SK-N-SH treated with all-trans-retinoic acid at 6 μM for 48 hours (cell line): ENCODE results near the gene PIK3R1.

ENCODE experiments used
- ATAC-seq: fragments of 200-7000 bp; cut with Tn5 transposase; 3 replicates; pipeline ENCODE4 v1.9.1; 2020; ENCODE audit warnings: mild to moderate bottlenecking, moderate library complexity
- BACH2 ChIP-seq: fragments of 250-450 bp; sonication (Bioruptor Pico); IDR thresholded peaks from 2 replicates; pipeline ENCODE4 v1.9.0; 2021; ENCODE audit warnings: mild to moderate bottlenecking, borderline replicate concordance
- CSDC2 ChIP-seq: fragments of 250-450 bp; sonication (Bioruptor Pico); IDR thresholded peaks from 2 replicates; pipeline ENCODE4 v1.5.0; 2020; ENCODE audit warnings: mild to moderate bottlenecking, moderate library complexity
- ESRRG ChIP-seq: fragments of 250-450 bp; sonication (Bioruptor Pico); IDR thresholded peaks from 2 replicates; pipeline ENCODE4 v1.6.1; 2021; ENCODE audit warnings: mild to moderate bottlenecking
- GLIS3 ChIP-seq: fragments of 250-450 bp; sonication (Bioruptor Pico); IDR thresholded peaks from 2 replicates; pipeline ENCODE4 v1.5.0; 2020; ENCODE audit warnings: mild to moderate bottlenecking, moderate library complexity
- ISL1 ChIP-seq: fragments of 250-450 bp; sonication (Bioruptor Pico); IDR thresholded peaks from 2 replicates; pipeline ENCODE4 v2.1.2; 2022; ENCODE audit warnings: mild to moderate bottlenecking, moderate library complexity
- OSR1 ChIP-seq: fragments of 250-450 bp; sonication (Bioruptor Pico); IDR thresholded peaks from 2 replicates; pipeline ENCODE4 v1.8.0; 2022; ENCODE audit warnings: moderate library complexity, mild to moderate bottlenecking, inconsistent platforms
- PPARA ChIP-seq: fragments of 250-450 bp; sonication (Bioruptor Pico); IDR thresholded peaks from 2 replicates; pipeline ENCODE4 v1.5.0; 2020; ENCODE audit warnings: mild to moderate bottlenecking, borderline replicate concordance
- RARB ChIP-seq: fragments of 250-450 bp; sonication (Bioruptor Pico); IDR thresholded peaks from 2 replicates; pipeline ENCODE4 v1.8.0; 2021; ENCODE audit warnings: mild to moderate bottlenecking, moderate library complexity
- ZC3H10 ChIP-seq: fragments of 250-450 bp; sonication (Bioruptor Pico); IDR thresholded peaks from 2 replicates; pipeline ENCODE4 v1.5.1; 2021; ENCODE audit warnings: mild to moderate bottlenecking, moderate library complexity
- ZFP3 ChIP-seq: fragments of 250-450 bp; sonication (Bioruptor Pico); IDR thresholded peaks from 2 replicates; pipeline ENCODE4 v1.5.0; 2020; ENCODE audit warnings: mild to moderate bottlenecking, moderate library complexity
- ZFP30 ChIP-seq: fragments of 450-650 bp; formaldehyde crosslinking; IDR thresholded peaks from 2 replicates; pipeline ENCODE4 v1.5.0; 2022; ENCODE audit warnings: mild to moderate bottlenecking, moderate library complexity
- ZNF565 ChIP-seq: fragments of 450-650 bp; formaldehyde crosslinking; conservative IDR thresholded peaks from 2 replicates; pipeline ENCODE4 v1.5.0; 2020; ENCODE audit warnings: low read depth, mild to moderate bottlenecking, moderate library complexity
- ZNF70 ChIP-seq: fragments of 450-650 bp; formaldehyde crosslinking; IDR thresholded peaks from 2 replicates; pipeline ENCODE4 v1.5.0; 2020; ENCODE audit warnings: mild to moderate bottlenecking, moderate library complexity
- ZNF8 ChIP-seq: fragments of 450-650 bp; formaldehyde crosslinking; IDR thresholded peaks from 2 replicates; pipeline ENCODE4 v1.5.0; 2020; ENCODE audit warnings: mild to moderate bottlenecking, moderate library complexity
- TF ChIP-seq, protein P1 (sequence below): fragments of 250-450 bp; sonication (Bioruptor Pico); IDR thresholded peaks from 2 replicates; pipeline ENCODE4 v1.5.1; 2020; ENCODE audit warnings: low read depth, mild to moderate bottlenecking, moderate library complexity
- TF ChIP-seq, protein P2 (sequence below): fragments of 250-450 bp; sonication (Bioruptor Pico); IDR thresholded peaks from 2 replicates; pipeline ENCODE4 v1.8.0; 2021; ENCODE audit warnings: low read depth, mild to moderate bottlenecking, moderate library complexity, borderline replicate concordance
- TF ChIP-seq, protein P3 (sequence below): fragments of 250-450 bp; sonication (Bioruptor Pico); IDR thresholded peaks from 2 replicates; pipeline ENCODE4 v1.5.1; 2021; ENCODE audit warnings: mild to moderate bottlenecking, moderate library complexity
- TF ChIP-seq, protein P4 (sequence below): fragments of 250-450 bp; sonication (Bioruptor Pico); IDR thresholded peaks from 2 replicates; pipeline ENCODE4 v1.5.0; 2020; ENCODE audit warnings: mild to moderate bottlenecking, moderate library complexity

PIK3R1 gene

DNA sequence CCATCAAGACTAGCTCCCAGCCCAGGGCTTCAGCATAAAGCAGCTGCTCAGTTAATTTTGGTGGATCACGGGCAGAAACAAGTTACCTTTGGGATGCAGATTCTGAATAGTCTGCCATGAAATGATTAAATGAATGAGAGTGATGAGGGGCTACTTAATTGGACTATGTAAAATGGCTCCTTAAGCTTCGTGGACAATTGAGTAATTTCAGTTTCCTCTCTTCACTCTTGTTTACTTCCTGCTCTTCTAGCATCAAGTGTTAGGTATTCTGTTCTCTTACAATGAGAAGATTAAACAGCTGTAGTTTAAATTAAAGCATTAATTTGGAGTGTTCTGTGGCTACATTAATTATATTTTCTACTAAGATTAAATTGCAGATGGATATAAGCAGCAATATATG lies 28.1 kb downstream of the PIK3R1 start:
- no peak for TF ChIP-seq GLIS3 (CRISPR knock-in tag)
- TF ChIP-seq CSDC2 (CRISPR knock-in tag), result no peak
- no peak for TF ChIP-seq ZFP3 (CRISPR knock-in tag)
- TF ChIP-seq ISL1 (CRISPR knock-in tag), result no peak
- TF ChIP-seq ZNF8 (CRISPR knock-in tag), result no peak
- TF ChIP-seq, protein P1, sequence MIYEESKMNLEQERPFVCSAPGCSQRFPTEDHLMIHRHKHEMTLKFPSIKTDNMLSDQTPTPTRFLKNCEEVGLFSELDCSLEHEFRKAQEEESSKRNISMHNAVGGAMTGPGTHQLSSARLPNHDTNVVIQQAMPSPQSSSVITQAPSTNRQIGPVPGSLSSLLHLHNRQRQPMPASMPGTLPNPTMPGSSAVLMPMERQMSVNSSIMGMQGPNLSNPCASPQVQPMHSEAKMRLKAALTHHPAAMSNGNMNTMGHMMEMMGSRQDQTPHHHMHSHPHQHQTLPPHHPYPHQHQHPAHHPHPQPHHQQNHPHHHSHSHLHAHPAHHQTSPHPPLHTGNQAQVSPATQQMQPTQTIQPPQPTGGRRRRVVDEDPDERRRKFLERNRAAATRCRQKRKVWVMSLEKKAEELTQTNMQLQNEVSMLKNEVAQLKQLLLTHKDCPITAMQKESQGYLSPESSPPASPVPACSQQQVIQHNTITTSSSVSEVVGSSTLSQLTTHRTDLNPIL (CRISPR knock-in tag), result no peak
- no peak for TF ChIP-seq ESRRG (CRISPR knock-in tag)
- no peak for TF ChIP-seq ZNF565 (CRISPR knock-in tag)
- TF ChIP-seq, protein P2, sequence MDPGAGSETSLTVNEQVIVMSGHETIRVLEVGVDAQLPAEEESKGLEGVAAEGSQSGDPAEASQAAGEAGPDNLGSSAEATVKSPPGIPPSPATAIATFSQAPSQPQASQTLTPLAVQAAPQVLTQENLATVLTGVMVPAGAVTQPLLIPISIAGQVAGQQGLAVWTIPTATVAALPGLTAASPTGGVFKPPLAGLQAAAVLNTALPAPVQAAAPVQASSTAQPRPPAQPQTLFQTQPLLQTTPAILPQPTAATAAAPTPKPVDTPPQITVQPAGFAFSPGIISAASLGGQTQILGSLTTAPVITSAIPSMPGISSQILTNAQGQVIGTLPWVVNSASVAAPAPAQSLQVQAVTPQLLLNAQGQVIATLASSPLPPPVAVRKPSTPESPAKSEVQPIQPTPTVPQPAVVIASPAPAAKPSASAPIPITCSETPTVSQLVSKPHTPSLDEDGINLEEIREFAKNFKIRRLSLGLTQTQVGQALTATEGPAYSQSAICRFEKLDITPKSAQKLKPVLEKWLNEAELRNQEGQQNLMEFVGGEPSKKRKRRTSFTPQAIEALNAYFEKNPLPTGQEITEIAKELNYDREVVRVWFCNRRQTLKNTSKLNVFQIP (CRISPR knock-in tag), result no peak
- no peak for TF ChIP-seq ZNF70
- TF ChIP-seq ZC3H10 (CRISPR knock-in tag), result no peak
- no peak for TF ChIP-seq BACH2 (CRISPR knock-in tag)
- TF ChIP-seq ZFP30 (CRISPR knock-in tag), result no peak
- no peak for TF ChIP-seq OSR1 (CRISPR knock-in tag)
- no peak for TF ChIP-seq PPARA (CRISPR knock-in tag)
- no peak for TF ChIP-seq RARB (CRISPR knock-in tag)
- TF ChIP-seq, protein P3, sequence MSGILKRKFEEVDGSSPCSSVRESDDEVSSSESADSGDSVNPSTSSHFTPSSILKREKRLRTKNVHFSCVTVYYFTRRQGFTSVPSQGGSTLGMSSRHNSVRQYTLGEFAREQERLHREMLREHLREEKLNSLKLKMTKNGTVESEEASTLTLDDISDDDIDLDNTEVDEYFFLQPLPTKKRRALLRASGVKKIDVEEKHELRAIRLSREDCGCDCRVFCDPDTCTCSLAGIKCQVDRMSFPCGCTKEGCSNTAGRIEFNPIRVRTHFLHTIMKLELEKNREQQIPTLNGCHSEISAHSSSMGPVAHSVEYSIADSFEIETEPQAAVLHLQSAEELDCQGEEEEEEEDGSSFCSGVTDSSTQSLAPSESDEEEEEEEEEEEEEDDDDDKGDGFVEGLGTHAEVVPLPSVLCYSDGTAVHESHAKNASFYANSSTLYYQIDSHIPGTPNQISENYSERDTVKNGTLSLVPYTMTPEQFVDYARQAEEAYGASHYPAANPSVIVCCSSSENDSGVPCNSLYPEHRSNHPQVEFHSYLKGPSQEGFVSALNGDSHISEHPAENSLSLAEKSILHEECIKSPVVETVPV (CRISPR knock-in tag), result no peak
- ATAC-seq, result no peak

DNA sequence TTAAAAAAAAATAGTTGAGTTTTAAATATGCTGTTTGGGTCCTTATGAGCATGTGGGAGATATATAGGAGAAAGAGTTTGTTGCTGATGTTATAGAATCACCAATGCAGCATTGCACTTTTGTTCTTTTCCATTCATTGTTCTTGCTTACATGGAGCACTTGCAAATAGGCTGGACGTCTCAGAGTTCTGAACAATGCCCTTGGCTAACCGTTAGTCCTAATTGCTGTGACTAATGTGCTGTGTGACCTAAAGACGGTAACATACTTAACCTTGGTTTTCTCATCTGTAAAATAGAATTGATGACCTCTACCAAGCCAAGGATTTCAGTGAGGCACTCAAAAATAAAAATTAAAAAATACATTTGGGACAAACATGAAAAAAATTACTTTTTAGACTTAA lies 29.8 kb downstream of the PIK3R1 start:
- TF ChIP-seq, protein P1 (CRISPR knock-in tag), result no peak
- TF ChIP-seq ESRRG (CRISPR knock-in tag) (no peak), ZNF8 (CRISPR knock-in tag) (no peak), ZFP3 (CRISPR knock-in tag) (no peak), OSR1 (CRISPR knock-in tag) (no peak), ZFP30 (CRISPR knock-in tag) (no peak), ISL1 (CRISPR knock-in tag) (no peak)
- TF ChIP-seq, protein P4, sequence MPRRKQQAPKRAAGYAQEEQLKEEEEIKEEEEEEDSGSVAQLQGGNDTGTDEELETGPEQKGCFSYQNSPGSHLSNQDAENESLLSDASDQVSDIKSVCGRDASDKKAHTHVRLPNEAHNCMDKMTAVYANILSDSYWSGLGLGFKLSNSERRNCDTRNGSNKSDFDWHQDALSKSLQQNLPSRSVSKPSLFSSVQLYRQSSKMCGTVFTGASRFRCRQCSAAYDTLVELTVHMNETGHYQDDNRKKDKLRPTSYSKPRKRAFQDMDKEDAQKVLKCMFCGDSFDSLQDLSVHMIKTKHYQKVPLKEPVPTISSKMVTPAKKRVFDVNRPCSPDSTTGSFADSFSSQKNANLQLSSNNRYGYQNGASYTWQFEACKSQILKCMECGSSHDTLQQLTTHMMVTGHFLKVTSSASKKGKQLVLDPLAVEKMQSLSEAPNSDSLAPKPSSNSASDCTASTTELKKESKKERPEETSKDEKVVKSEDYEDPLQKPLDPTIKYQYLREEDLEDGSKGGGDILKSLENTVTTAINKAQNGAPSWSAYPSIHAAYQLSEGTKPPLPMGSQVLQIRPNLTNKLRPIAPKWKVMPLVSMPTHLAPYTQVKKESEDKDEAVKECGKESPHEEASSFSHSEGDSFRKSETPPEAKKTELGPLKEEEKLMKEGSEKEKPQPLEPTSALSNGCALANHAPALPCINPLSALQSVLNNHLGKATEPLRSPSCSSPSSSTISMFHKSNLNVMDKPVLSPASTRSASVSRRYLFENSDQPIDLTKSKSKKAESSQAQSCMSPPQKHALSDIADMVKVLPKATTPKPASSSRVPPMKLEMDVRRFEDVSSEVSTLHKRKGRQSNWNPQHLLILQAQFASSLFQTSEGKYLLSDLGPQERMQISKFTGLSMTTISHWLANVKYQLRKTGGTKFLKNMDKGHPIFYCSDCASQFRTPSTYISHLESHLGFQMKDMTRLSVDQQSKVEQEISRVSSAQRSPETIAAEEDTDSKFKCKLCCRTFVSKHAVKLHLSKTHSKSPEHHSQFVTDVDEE (CRISPR knock-in tag), result no peak
- TF ChIP-seq, protein P3 (CRISPR knock-in tag), result no peak
- TF ChIP-seq, protein P2 (CRISPR knock-in tag), result no peak
- ATAC-seq, result no peak
